HG02852 (cell line): ENCODE measurements around the gene SH3RF3.

Experiments
- ATAC-seq: cut with Tn5 transposase; IDR thresholded peaks from one replicate; pipeline ENCODE4 v1.9.1; 2021; ENCODE audit warnings: mild to moderate bottlenecking, moderate library complexity; ENCODE audit not compliant: unreplicated experiment

Gene SH3RF3

GRCh38 chr2:109367683-109368082 is 238.7 kb downstream of the SH3RF3 start:
- no peak for ATAC-seq

- no peak for ATAC-seq
Measured at GRCh38 chr2:109368798-109369197, 239.8 kb downstream of the SH3RF3 start.

- no peak for ATAC-seq
Measured at GRCh38 chr2:109369671-109370191, 240.7 kb downstream of the SH3RF3 start.

- no peak for ATAC-seq
Measured at GRCh38 chr2:109370399-109371035, 241.5 kb downstream of the SH3RF3 start.

- ATAC-seq: no peak
Measured at GRCh38 chr2:109371481-109372170, 242.6 kb downstream of the SH3RF3 start.

GRCh38 chr2:109372171-109372568 is 243.2 kb downstream of the SH3RF3 start:
- no peak for ATAC-seq

- ATAC-seq: no peak
Measured at GRCh38 chr2:109372614-109373013, 243.6 kb downstream of the SH3RF3 start.

GRCh38 chr2:109373791-109374547 is 245.0 kb downstream of the SH3RF3 start:
- ATAC-seq: no peak

GRCh38 chr2:109374548-109375130 is 245.6 kb downstream of the SH3RF3 start:
- no peak for ATAC-seq

- no peak for ATAC-seq
Measured at GRCh38 chr2:109375131-109375561, 246.1 kb downstream of the SH3RF3 start.

- ATAC-seq: no peak
Measured at GRCh38 chr2:109375656-109376055, 246.7 kb downstream of the SH3RF3 start.

GRCh38 chr2:109376115-109376514 is 247.1 kb downstream of the SH3RF3 start:
- ATAC-seq: no peak

- ATAC-seq: no peak
Measured at GRCh38 chr2:109376796-109377495, 247.9 kb downstream of the SH3RF3 start.

- ATAC-seq: no peak
Measured at GRCh38 chr2:109377976-109378375, 249.0 kb downstream of the SH3RF3 start.

- no peak for ATAC-seq
Measured at GRCh38 chr2:109378682-109379081, 249.7 kb downstream of the SH3RF3 start.

GRCh38 chr2:109379507-109379906 is 250.5 kb downstream of the SH3RF3 start:
- no peak for ATAC-seq

GRCh38 chr2:109380502-109381326 is 251.7 kb downstream of the SH3RF3 start:
- no peak for ATAC-seq

GRCh38 chr2:109381327-109381820 is 252.4 kb downstream of the SH3RF3 start:
- no peak for ATAC-seq

- no peak for ATAC-seq
Measured at GRCh38 chr2:109382226-109382895, 253.4 kb downstream of the SH3RF3 start.
